B cell (primary cell): ENCODE results near the gene CCDC81. TPM values are rescaled to one million over a fixed set of nuclear protein-coding genes. Genes with fewer than 3 reads are reported as not detected.

ENCODE experiments used
- ATAC-seq: fragments of 200-7000 bp; cut with Tn5 transposase; one replicate; pipeline ENCODE4 v1.10.0; 2021; ENCODE audit warnings: low read depth, mild to moderate bottlenecking, moderate number of reproducible peaks, moderate library complexity
- CTCF ChIA-PET: fragments of 350-600 bp; sonication (Branson Sonifier 250); formaldehyde crosslinking; loops from one replicate; lab custom pipeline; 2021; ENCODE audit warnings: antibody characterized with exemption, inconsistent platforms; lab: Charles Lee
- POLR2A ChIA-PET: fragments of 350-600 bp; sonication (Branson Sonifier 250); formaldehyde crosslinking; loops from one replicate; lab custom pipeline; 2021; ENCODE audit warnings: antibody characterized with exemption; lab: Charles Lee
- DNase-seq: peaks from one replicate; pipeline ENCODE4 v3.0.0; 2013
- H2AFZ ChIP-seq: 2 replicates; pipeline ENCODE4 v1.6.1; 2012; ENCODE audit warnings: mild to moderate bottlenecking, low read depth, low read length; ENCODE audit not compliant: insufficient read depth, poor library complexity, severe bottlenecking
- H3K27ac ChIP-seq, 2 donors: 1 replicate in 1 of 2; 2 replicates in 1 of 2; pipeline ENCODE4 v1.5.1; 2012 to 2013; ENCODE audit warnings: low read length in 2 of 2, mild to moderate bottlenecking in 2 of 2, moderate library complexity in 1 of 2
- H3K27me3 ChIP-seq, 4 experiments: fragments of 200-600 bp in 1 of 4; sonication (generic) in 1 of 4; replicated peaks in 1 of 4; 1 replicate in 2 of 4; 2 replicates in 2 of 4; pipeline versions ENCODE4 v1.6.1 to v1.7.0; 2013 to 2016; ENCODE audit warnings: low read length in 3 of 4, mild to moderate bottlenecking in 2 of 4, mixed read lengths in 1 of 4, moderate library complexity in 1 of 4; ENCODE audit not compliant: insufficient read depth in 4 of 4, control insufficient read depth in 3 of 4; ENCODE audit errors: control extremely low read depth in 1 of 4
- H3K36me3 ChIP-seq, 2 experiments: replicated peaks in 1 of 2; 1 replicate in 1 of 2; 2 replicates in 1 of 2; pipeline versions ENCODE4 v1.6.1 to v1.7.1; 2013; ENCODE audit warnings: low read length in 1 of 2; ENCODE audit not compliant: insufficient read depth in 2 of 2, control insufficient read depth in 1 of 2; ENCODE audit errors: control extremely low read depth in 1 of 2, extremely low read depth in 1 of 2
- H3K4me1 ChIP-seq, 2 donors: fragments of 200-600 bp in 1 of 2; sonication (generic) in 1 of 2; 1 replicate in 1 of 2; 2 replicates in 1 of 2; pipeline versions ENCODE4 v1.5.1 to v1.6.1; 2013 to 2017; ENCODE audit warnings: low read length in 2 of 2; ENCODE audit not compliant: control insufficient read depth in 2 of 2, insufficient read depth in 2 of 2
- H3K4me2 ChIP-seq: replicated peaks from 2 replicates; pipeline ENCODE3; 2012; ENCODE audit warnings: mild to moderate bottlenecking, low read depth, low read length; ENCODE audit not compliant: poor library complexity, severe bottlenecking
- H3K4me3 ChIP-seq, 5 experiments: fragments of 200-600 bp in 1 of 5; sonication (generic) in 1 of 5; 1 replicate in 3 of 5; 2 replicates in 2 of 5; pipeline versions ENCODE4 v1.5.1 to v1.7.0; 2011 to 2016; ENCODE audit warnings: low read length in 4 of 5, mild to moderate bottlenecking in 4 of 5, low read depth in 2 of 5, control low read depth in 1 of 5, moderate library complexity in 1 of 5; ENCODE audit not compliant: insufficient read depth in 1 of 5; ENCODE audit errors: control extremely low read depth in 1 of 5, extremely low read depth in 1 of 5
- H3K79me2 ChIP-seq: fragments of 200-600 bp; sonication (generic); one replicate; pipeline ENCODE4 v1.6.0; 2016; ENCODE audit warnings: low read length; ENCODE audit not compliant: control insufficient read depth, insufficient read depth
- H3K9ac ChIP-seq: fragments of 200-600 bp; sonication (generic); 2 replicates; pipeline ENCODE4 v1.6.1; 2017; ENCODE audit warnings: mild to moderate bottlenecking, low read length, moderate library complexity
- H3K9me3 ChIP-seq, 3 donors: one replicate each; pipeline versions ENCODE4 v1.6.1 to v1.7.1; 2013; ENCODE audit warnings: low read length in 2 of 3; ENCODE audit not compliant: control insufficient read depth in 2 of 3, insufficient read depth in 1 of 3; ENCODE audit errors: control extremely low read depth in 1 of 3
- H4K20me1 ChIP-seq: 2 replicates; pipeline ENCODE4 v1.6.0; 2012; ENCODE audit warnings: mild to moderate bottlenecking, low read length; ENCODE audit not compliant: insufficient read depth, control insufficient read depth, poor library complexity, severe bottlenecking
- H3K27ac Mint-ChIP-seq: one replicate; pipeline ENCODE4 v1.8.0; 2021; ENCODE audit warnings: mixed read lengths
- H3K27me3 Mint-ChIP-seq: one replicate; pipeline ENCODE4 v1.8.0; 2021; ENCODE audit warnings: mixed read lengths
- H3K4me1 Mint-ChIP-seq: one replicate; pipeline ENCODE4 v1.8.0; 2021; ENCODE audit warnings: mixed read lengths
- H3K4me3 Mint-ChIP-seq: one replicate; pipeline ENCODE4 v1.8.0; 2021; ENCODE audit warnings: mixed read lengths
- H3K9me3 Mint-ChIP-seq: one replicate; pipeline ENCODE4 v1.8.0; 2022; ENCODE audit warnings: mixed read lengths; ENCODE audit not compliant: insufficient read depth
- CTCF ChIP-seq: fragments of 200-600 bp; IDR thresholded peaks from one replicate; pipeline ENCODE4 v1.8.0; 2022; ENCODE audit warnings: antibody characterized with exemption, mild to moderate bottlenecking
- EZH2 ChIP-seq: IDR thresholded peaks from 2 replicates; pipeline ENCODE4 v1.6.1; 2012; ENCODE audit warnings: borderline replicate concordance, low read depth, mild to moderate bottlenecking, moderate library complexity, low read length; ENCODE audit not compliant: insufficient read depth, poor library complexity, severe bottlenecking
- WGBS: methylation state at CpG from one replicate; pipeline ENCODE4 v1.1.5; 2013; ENCODE audit warnings: missing lambda C conversion rate; ENCODE audit not compliant: insufficient coverage; 5-methylcytosine and 5-hydroxymethylcytosine counted together
- intact Hi-C: fragments of 100-400 bp; cut with micrococcal nuclease; formaldehyde crosslinking; loops from one replicate; pipeline ENCODE4 v1.10.0; 2022
- polyA plus RNA-seq: library from polyadenylated mRNA; depleted of rRNA; stranded (reverse); fragments of >200 nt; gene quantifications from 2 replicates; pipeline ENCODE4 v1.2.3, GENCODE V29; 2012
- total RNA-seq, 2 donors: library from RNA; stranded (reverse); fragments of 120-200 nt in 1 of 2; gene quantifications; 1 replicate in 1 of 2; 2 replicates in 1 of 2; pipeline versions ENCODE4 v1.2.3 to v1.2.4, GENCODE V29; 2013 to 2022

CCDC81 gene
- total and polyA plus RNA-seq, 2 donors (not counting 1 experiment from before 2014, with no cell fraction given) = 0.18 to 0.84 TPM

DNA sequence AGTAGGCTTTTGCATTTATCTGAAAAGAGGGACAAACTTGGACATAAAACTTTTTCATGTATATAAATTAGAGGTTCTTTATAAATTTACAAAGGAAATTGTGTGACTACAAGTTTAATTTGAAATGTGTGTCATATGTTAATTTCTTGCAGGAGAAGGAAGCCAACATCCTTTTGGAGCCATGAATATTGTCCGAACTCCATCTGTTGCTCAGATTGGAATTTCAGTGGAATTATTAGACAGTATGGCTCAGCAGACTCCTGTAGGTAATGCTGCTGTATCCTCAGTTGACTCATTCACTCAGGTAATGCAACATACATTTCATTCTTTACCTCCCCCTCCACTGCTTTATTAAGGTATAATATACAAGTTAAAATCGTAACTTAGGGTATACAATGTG is 37.5 kb upstream of the CCDC81 start:
- Histone ChIP-seq H3K4me1 (no peaks in the 10 kb centered on the region), H3K27me3 (no peaks in the 10 kb centered on the region), H2AFZ (no peak overlapping the region), H3K9me3 (peaks cover 0 to 5% (median 0%) of the 10 kb centered on the region in 3 donors), H3K27ac (no peak overlapping the region), H3K79me2 (no peaks in the 10 kb centered on the region), H3K4me2 (no peak overlapping the region), H3K36me3 (peaks cover 9 to 28% of the 10 kb centered on the region in 2 experiments), H3K9ac (no peak overlapping the region), H3K4me3 (no peak overlapping the region), H4K20me1 (peaks cover under 1% of the 10 kb centered on the region)
- ATAC-seq = no peak
- ChIA-PET CTCF (no interaction called here), POLR2A (no interaction called here)
- intact Hi-C loops = no loop called here
- no peaks in the 10 kb centered on the region for H3K9me3 Mint-ChIP-seq
- TF ChIP-seq CTCF (no peak), EZH2 (no peak)
- no CpG with 5 or more reads among the region's 2 CpGs for WGBS
- H3K27ac Mint-ChIP-seq = no peak overlapping the region
- H3K4me3 Mint-ChIP-seq = no peak overlapping the region
- DNase-seq = no peak
- H3K27me3 Mint-ChIP-seq = no peaks in the 10 kb centered on the region
- no peaks in the 10 kb centered on the region for H3K4me1 Mint-ChIP-seq

DNA sequence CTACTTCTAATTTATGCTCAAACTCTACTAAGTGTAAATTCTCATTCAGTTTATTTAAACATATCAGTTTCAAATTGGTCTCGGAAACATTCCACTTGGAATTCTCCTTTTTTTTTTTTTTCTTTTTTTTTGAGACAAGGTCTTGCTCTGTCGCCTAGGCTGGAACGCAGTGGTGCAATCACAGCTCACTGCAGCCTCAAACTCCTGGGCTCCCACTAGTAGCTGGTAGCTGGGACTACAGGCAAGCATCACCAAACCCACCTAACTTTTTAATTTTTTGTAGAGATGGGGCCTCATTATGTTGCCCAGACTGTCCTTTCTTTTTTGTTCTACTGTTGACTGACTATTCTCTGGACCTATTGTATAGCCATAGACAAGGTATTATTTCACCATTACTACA is 33.3 kb upstream of the CCDC81 start:
- Histone ChIP-seq H3K36me3 (peaks cover 8 to 20% of the 10 kb centered on the region in 2 experiments), H3K4me2 (no peak overlapping the region), H3K4me3 (no peak overlapping the region), H4K20me1 (peaks cover 13% of the 10 kb centered on the region), H3K4me1 (no peaks in the 10 kb centered on the region), H3K79me2 (peaks cover 6% of the 10 kb centered on the region), H3K27me3 (no peaks in the 10 kb centered on the region), H2AFZ (no peak overlapping the region), H3K9me3 (peaks cover 0 to 5% (median 0%) of the 10 kb centered on the region in 3 donors), H3K27ac (no peak overlapping the region), H3K9ac (no peak overlapping the region)
- Mint-ChIP-seq H3K9me3 (no peaks in the 10 kb centered on the region), H3K4me1 (no peaks in the 10 kb centered on the region), H3K4me3 (no peak overlapping the region), H3K27ac (no peak overlapping the region), H3K27me3 (no peaks in the 10 kb centered on the region)
- DNase-seq (no peak), ATAC-seq (no peak)
- CTCF ChIA-PET = no interaction called here
- POLR2A ChIA-PET = no interaction called here
- 100% methylated on average over 3 of the region's 3 CpGs for WGBS
- intact Hi-C loops = no loop called here
- no peak for TF ChIP-seq CTCF
- TF ChIP-seq EZH2 = no peak
